Panc1 (cell line): ENCODE results near the gene DYNC2I2. TPM values are rescaled to one million over a fixed set of nuclear protein-coding genes. Genes with fewer than 3 reads are reported as not detected.
A peak's percentile ranks its signal among the peaks of the same experiment; 100 is the strongest.

Experiments used
- ATAC-seq: fragments of 200-7000 bp; cut with Tn5 transposase; 2 replicates; pipeline ENCODE4 v1.9.1; 2020; ENCODE audit warnings: mild to moderate bottlenecking, moderate library complexity
- BruUV-seq: library from RNA; stranded (reverse); fragments of 400-500 nt; replicated peaks from 2 replicates; lab custom pipeline; 2021; lab: Mats Ljungman, UMichigan
- CTCF ChIA-PET: fragments of 300-600 bp; sonication (Branson Sonifier 250); formaldehyde crosslinking; loops from one replicate; lab custom pipeline; 2022; ENCODE audit warnings: antibody characterized with exemption; lab: Charles Lee
- POLR2A ChIA-PET: fragments of 300-600 bp; sonication (Branson Sonifier 250); formaldehyde crosslinking; loops from one replicate; lab custom pipeline; 2022; ENCODE audit warnings: antibody characterized with exemption; lab: Charles Lee
- DNase-seq: peaks from one replicate; pipeline ENCODE4 v3.0.0-alpha.2; 2010; ENCODE audit warnings: low read depth, low spot score
- H3K27ac ChIP-seq: 2 replicates; pipeline ENCODE4 v1.5.1; 2011; ENCODE audit warnings: mild to moderate bottlenecking, low read length, inconsistent platforms
- H3K27me3 ChIP-seq: fragments of 200-500 bp; sonication (Bioruptor generic); 2 replicates; pipeline ENCODE4 v1.6.0; 2014; ENCODE audit warnings: low read length, inconsistent platforms; ENCODE audit not compliant: control insufficient read depth, insufficient read depth
- H3K36me3 ChIP-seq: fragments of 200-500 bp; sonication (Bioruptor generic); 2 replicates; pipeline ENCODE4 v1.5.1; 2014; ENCODE audit warnings: inconsistent platforms, mild to moderate bottlenecking, low read length, moderate library complexity; ENCODE audit not compliant: control insufficient read depth, insufficient read depth
- H3K4me1 ChIP-seq: 2 replicates; pipeline ENCODE4 v1.5.1; 2011; ENCODE audit warnings: inconsistent platforms, mild to moderate bottlenecking, low read length, moderate library complexity; ENCODE audit not compliant: control insufficient read depth, insufficient read depth
- H3K4me3 ChIP-seq, 2 experiments: 2 replicates each; pipeline ENCODE4 v1.5.1; 2011 to 2012; ENCODE audit warnings: low read depth in 2 of 2, low read length in 2 of 2, mild to moderate bottlenecking in 2 of 2, inconsistent platforms in 1 of 2, moderate library complexity in 1 of 2
- H3K9me3 ChIP-seq: fragments of 200-500 bp; sonication (Bioruptor generic); 2 replicates; pipeline ENCODE4 v1.5.1; 2014; ENCODE audit warnings: low read depth, mild to moderate bottlenecking, inconsistent platforms, low read length, moderate library complexity; ENCODE audit not compliant: control insufficient read depth, insufficient read depth
- POLR2AphosphoS5 ChIP-seq: IDR thresholded peaks from 2 replicates; pipeline ENCODE4 v1.6.1; 2012; ENCODE audit warnings: mild to moderate bottlenecking, low read depth, low read length, moderate library complexity
- SIN3A ChIP-seq: IDR thresholded peaks from 2 replicates; pipeline ENCODE4 v1.6.1; 2012; ENCODE audit warnings: low read depth, mild to moderate bottlenecking, low read length, moderate library complexity, borderline replicate concordance; ENCODE audit not compliant: insufficient read depth
- TCF7L2 ChIP-seq: IDR thresholded peaks from 2 replicates; pipeline ENCODE4 v1.6.1; 2011; ENCODE audit warnings: mild to moderate bottlenecking, low read depth, low read length, inconsistent platforms
- in situ Hi-C: cut with HindIII; loops from 2 replicates; pipeline ENCODE4 v1.10.0; 2016; ENCODE audit warnings: low sequenced_read_pairs, low pct_unique_long_range_greater_than_20kb
- intact Hi-C: fragments of 100-400 bp; cut with micrococcal nuclease; formaldehyde crosslinking; loops from one replicate; pipeline ENCODE4 v1.10.0; 2022; ENCODE audit not compliant: unreplicated experiment
- total RNA-seq: library from RNA; stranded (reverse); gene quantifications from one replicate; pipeline ENCODE4 v1.2.1, GENCODE V29; 2021; ENCODE audit not compliant: unreplicated experiment
- TF ChIP-seq, protein P1 (sequence below): fragments of 450-650 bp; IDR thresholded peaks from 2 replicates; pipeline ENCODE4 v1.5.1; 2017; ENCODE audit warnings: mild to moderate bottlenecking
- TF ChIP-seq, protein P2 (sequence below), 2 experiments: IDR thresholded peaks; 2 replicates each; pipeline ENCODE4 v1.6.1; 2011 to 2012; ENCODE audit warnings: low read depth in 2 of 2, control low read depth in 1 of 2, low read length in 1 of 2, mild to moderate bottlenecking in 1 of 2, moderate library complexity in 1 of 2; ENCODE audit not compliant: insufficient read depth in 1 of 2

The DYNC2I2 gene
- total RNA-seq, 1 experiment from 2014 or later = 78.1 TPM

- no TSS peak for BruUV-seq
- ChIA-PET POLR2A (no interaction called here), CTCF (no interaction called here)
- intact Hi-C loops (no loop called here), in situ Hi-C loops (no loop called here)
- H3K9me3 ChIP-seq = no peaks in the 10 kb centered on the region
- H3K4me1 ChIP-seq = peaks cover 30% of the 10 kb centered on the region
- ATAC-seq = no peak
- peak overlapping the region; percentile 52 to 80 for H3K4me3 ChIP-seq
- H3K27me3 ChIP-seq = no peaks in the 10 kb centered on the region
- DNase-seq = no peak
- H3K27ac ChIP-seq = peak overlapping the region; percentile 86
- TF ChIP-seq, protein P1, sequence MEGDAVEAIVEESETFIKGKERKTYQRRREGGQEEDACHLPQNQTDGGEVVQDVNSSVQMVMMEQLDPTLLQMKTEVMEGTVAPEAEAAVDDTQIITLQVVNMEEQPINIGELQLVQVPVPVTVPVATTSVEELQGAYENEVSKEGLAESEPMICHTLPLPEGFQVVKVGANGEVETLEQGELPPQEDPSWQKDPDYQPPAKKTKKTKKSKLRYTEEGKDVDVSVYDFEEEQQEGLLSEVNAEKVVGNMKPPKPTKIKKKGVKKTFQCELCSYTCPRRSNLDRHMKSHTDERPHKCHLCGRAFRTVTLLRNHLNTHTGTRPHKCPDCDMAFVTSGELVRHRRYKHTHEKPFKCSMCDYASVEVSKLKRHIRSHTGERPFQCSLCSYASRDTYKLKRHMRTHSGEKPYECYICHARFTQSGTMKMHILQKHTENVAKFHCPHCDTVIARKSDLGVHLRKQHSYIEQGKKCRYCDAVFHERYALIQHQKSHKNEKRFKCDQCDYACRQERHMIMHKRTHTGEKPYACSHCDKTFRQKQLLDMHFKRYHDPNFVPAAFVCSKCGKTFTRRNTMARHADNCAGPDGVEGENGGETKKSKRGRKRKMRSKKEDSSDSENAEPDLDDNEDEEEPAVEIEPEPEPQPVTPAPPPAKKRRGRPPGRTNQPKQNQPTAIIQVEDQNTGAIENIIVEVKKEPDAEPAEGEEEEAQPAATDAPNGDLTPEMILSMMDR = no peak
- TF ChIP-seq, protein P2, sequence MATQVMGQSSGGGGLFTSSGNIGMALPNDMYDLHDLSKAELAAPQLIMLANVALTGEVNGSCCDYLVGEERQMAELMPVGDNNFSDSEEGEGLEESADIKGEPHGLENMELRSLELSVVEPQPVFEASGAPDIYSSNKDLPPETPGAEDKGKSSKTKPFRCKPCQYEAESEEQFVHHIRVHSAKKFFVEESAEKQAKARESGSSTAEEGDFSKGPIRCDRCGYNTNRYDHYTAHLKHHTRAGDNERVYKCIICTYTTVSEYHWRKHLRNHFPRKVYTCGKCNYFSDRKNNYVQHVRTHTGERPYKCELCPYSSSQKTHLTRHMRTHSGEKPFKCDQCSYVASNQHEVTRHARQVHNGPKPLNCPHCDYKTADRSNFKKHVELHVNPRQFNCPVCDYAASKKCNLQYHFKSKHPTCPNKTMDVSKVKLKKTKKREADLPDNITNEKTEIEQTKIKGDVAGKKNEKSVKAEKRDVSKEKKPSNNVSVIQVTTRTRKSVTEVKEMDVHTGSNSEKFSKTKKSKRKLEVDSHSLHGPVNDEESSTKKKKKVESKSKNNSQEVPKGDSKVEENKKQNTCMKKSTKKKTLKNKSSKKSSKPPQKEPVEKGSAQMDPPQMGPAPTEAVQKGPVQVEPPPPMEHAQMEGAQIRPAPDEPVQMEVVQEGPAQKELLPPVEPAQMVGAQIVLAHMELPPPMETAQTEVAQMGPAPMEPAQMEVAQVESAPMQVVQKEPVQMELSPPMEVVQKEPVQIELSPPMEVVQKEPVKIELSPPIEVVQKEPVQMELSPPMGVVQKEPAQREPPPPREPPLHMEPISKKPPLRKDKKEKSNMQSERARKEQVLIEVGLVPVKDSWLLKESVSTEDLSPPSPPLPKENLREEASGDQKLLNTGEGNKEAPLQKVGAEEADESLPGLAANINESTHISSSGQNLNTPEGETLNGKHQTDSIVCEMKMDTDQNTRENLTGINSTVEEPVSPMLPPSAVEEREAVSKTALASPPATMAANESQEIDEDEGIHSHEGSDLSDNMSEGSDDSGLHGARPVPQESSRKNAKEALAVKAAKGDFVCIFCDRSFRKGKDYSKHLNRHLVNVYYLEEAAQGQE (IDR thresholded peaks at IDR 0.05; ENCODE audit: insufficient read depth in 1 of 2, low read depth in 2 of 2, low read length in 1 of 2) = no peak
- H3K36me3 ChIP-seq = no peaks in the 10 kb centered on the region
Observed at GRCh38 chr9:128683340-128684064, 26.9 kb upstream of the DYNC2I2 start.

DNA sequence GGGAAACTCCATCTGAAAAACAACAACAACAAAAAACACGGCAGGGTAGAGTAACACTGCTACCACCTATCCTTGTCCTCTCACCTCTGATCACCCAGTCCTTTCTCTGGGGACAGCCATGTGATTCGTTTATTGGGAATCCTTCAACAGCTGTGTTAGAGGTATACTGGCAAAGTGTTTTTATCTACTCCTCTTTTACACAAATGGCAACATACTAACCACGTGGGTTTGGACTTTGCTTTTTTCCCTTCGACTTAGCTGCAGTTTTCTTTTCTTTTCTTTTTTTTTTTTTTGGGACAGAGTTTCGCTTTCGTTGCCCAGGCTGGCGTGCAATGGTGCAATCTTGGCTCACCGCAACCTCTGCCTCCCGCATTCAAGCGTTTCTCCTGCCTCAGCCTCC is 21.1 kb upstream of the DYNC2I2 start:
- POLR2A ChIA-PET = interaction anchor here (0.5 kb wide), 1 partner anchor 17 kb away, joined by 5 read pairs; no protein-coding TSS in a partner anchor
- no TSS peak for BruUV-seq
- DNase-seq (no peak), ATAC-seq (no peak)
- in situ Hi-C loops = no loop called here
- Histone ChIP-seq H3K4me3 (no peak overlapping the region), H3K27ac (no peak overlapping the region), H3K9me3 (no peaks in the 10 kb centered on the region), H3K4me1 (no peaks in the 10 kb centered on the region), H3K27me3 (no peaks in the 10 kb centered on the region), H3K36me3 (no peaks in the 10 kb centered on the region)
- CTCF ChIA-PET = no interaction called here
- TF ChIP-seq POLR2AphosphoS5 (no peak), TCF7L2 (no peak), SIN3A (no peak)
- TF ChIP-seq, protein P2 (IDR thresholded peaks at IDR 0.05; ENCODE audit: insufficient read depth in 1 of 2, low read depth in 2 of 2, low read length in 1 of 2) = no peak
- TF ChIP-seq, protein P1 = no peak
- intact Hi-C loops = no loop called here
